GM21381 (cell line): ENCODE data around the gene H6PD.
"Not testable (repeated sequence)": the region's sequence is repeated elsewhere in the genome, so short reads cannot be mapped to it uniquely, and the experiment has no call there.

Experiments
- ATAC-seq: cut with Tn5 transposase; IDR thresholded peaks from one replicate; pipeline ENCODE4 v1.9.1; 2021; ENCODE audit warnings: mild to moderate bottlenecking, moderate library complexity; ENCODE audit not compliant: unreplicated experiment

The H6PD gene

DNA sequence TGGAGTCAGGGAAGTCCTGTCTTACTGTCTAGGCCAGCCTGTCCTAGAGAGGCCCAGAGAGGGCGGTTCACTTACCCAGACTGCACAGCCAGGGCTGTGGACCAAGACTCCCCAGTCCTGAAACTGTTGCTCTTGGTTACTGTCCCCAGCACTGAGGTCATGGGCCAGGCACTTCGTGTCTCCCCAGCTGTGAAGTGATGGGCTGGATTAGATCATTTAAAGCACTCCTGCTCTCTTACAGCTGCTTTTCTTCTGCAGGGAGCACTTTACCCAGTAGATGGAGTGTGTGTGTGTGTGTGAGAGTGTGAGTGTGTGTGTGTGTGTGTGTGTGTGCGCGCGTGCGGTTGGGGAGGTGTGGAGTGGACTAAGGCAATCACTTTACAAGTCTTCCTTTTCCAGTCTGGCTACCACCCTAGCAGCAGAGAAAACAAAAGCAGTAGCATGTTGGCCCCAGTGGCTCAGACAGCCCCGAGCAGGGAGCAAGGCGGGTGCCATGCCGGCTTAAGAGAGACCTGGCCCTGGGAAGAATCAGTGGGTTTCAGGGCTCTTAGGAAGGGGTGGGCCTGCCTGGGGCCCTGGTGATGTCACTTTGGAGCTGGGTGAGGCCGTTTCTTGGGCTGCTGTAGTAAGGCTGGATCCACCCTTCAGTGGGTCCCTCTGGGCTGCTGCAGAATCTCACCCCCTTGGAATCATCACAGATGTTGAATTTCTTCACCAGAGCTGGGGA is 60.5 kb downstream of the H6PD start:
- ATAC-seq, result no peak

- ATAC-seq, result no peak
These were observed 61.3 kb downstream of the H6PD start for GRCh38 chr1:9295884-9296283.

GRCh38 chr1:9296850-9297249 is 62.3 kb downstream of the H6PD start:
- ATAC-seq, result no peak

- no peak for ATAC-seq
These were observed 63.3 kb downstream of the H6PD start for GRCh38 chr1:9297831-9298230.

DNA sequence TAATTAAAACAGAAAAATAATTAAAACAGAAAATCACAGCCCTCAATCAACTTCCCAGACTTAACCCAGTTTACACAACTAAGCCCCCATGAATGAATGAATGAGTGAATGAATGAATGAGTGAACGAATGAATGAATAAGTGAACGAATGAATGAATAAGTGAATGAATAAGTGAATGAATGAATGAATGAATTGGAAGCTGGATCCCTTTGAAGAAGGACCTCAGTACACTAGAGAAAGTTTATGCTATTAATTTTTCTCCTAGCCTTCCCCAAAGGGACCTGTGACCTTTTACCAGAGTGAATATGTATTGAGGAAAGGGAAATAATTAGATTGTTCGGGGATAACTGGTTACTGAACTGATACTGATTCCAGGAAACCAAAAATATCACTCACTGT is 63.7 kb downstream of the H6PD start:
- ATAC-seq, result no peak

GRCh38 chr1:9299571-9300541 is 65.3 kb downstream of the H6PD start:
- ATAC-seq, result not testable (repeated sequence)

DNA sequence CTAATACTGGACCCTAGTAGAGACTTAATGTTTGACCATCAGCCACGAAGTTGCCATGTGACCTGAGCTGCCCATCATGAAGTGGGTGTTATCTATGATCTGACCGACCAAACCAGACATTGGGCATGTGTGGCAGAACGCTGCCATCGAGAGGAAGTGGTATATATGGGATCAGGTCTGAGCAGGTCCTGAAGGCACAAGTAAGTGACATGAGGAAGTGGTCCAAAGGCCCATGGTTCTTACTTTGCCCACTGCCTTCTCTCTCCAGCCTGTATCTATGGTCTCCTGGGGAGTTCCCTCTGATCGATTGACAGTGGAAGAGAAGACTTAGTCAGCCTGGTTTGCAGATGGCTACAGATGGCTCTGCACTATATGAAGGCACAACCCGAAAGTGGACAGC is 66.0 kb downstream of the H6PD start:
- no peak for ATAC-seq

DNA sequence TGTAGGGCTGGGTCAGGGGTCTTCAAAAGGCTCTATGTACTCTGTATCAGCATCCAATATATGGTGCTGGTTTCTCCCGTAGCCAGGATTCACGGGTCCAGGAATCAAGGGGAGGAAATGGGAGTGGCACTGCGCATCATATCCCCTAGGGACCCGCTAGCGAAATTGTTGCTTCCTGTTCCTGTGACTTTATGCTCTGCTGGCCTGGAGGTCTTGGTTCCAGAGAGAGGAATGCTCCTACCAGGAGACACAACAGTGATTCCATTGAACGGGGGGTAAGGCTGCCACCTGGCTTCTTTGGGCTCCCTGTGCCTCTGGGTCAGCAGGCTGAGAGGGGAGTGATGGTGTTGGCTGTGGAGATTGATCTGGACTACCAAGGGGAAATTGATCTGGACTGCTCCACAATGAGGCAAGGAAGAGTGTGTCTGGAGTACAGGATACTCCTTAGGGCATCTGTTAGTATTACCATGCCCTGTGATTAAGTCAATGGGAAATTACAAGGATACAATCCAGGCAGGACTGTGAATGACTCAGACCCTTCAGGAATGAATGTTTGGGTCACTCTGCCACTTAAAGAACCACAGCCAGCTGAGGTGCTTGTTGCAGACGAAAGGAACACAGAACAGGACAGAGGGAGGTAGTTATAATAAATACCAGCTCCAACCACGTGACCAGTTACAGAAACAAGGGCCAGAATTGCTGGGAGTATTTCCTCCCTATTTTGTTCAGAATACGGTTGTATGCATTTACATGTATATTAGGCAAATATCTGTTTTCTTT is 68.4 kb downstream of the H6PD start:
- ATAC-seq, result no peak

GRCh38 chr1:9303916-9304315 is 69.3 kb downstream of the H6PD start:
- ATAC-seq, result no peak

- no peak for ATAC-seq
These were observed 70.6 kb downstream of the H6PD start for GRCh38 chr1:9305216-9305615.

DNA sequence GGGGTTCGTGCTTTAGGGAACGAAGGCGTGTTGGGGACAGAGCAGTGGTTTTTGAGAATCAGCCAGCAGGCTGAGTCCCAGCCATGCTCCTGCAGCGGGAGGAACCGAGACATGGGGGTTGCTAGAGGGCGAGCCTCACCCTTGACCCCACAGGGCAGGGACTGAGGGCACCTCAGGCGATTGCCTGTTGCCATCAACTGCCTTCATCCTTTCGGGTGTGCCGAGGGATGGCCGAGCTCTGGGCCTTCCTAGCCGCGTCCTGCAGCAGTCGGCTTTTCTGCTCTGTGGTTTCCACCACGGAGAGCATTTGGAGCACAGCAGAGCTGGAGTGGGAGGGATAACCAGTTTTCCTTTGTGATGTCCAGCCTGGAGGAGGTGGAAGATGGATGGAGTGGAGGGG is 71.4 kb downstream of the H6PD start:
- ATAC-seq, result no peak

DNA sequence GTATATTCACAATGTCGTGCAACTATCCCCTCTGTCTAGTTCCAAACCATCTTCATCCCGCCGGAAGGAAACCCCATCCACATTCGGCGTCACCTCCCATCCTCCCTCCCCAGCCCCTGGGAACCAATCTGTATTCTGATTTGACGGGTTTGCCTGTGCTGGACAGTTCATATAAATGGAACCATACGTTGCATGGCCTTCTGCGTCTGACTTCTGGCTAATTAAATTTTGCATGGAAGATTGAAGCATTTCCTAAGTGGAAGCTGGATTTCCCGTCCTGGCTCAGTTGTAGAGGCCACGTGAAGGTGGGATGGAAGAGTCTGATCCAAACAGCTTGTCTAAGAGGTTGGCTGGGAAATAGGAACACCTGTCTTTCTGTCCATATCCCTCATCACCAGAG is 72.7 kb downstream of the H6PD start:
- ATAC-seq, result no peak

- no peak for ATAC-seq
These were observed 73.7 kb downstream of the H6PD start for GRCh38 chr1:9308236-9308785.

- no peak for ATAC-seq
These were observed 74.5 kb downstream of the H6PD start for GRCh38 chr1:9309080-9309479.

- ATAC-seq, result no peak
These were observed 75.4 kb downstream of the H6PD start for GRCh38 chr1:9309991-9310390.

- no peak for ATAC-seq
These were observed 76.5 kb downstream of the H6PD start for GRCh38 chr1:9311029-9311428.

GRCh38 chr1:9311479-9311878 is 76.9 kb downstream of the H6PD start:
- no peak for ATAC-seq

- no peak for ATAC-seq
These were observed 77.7 kb downstream of the H6PD start for GRCh38 chr1:9312168-9312720.

- no peak for ATAC-seq
These were observed 79.0 kb downstream of the H6PD start for GRCh38 chr1:9313576-9313975.

DNA sequence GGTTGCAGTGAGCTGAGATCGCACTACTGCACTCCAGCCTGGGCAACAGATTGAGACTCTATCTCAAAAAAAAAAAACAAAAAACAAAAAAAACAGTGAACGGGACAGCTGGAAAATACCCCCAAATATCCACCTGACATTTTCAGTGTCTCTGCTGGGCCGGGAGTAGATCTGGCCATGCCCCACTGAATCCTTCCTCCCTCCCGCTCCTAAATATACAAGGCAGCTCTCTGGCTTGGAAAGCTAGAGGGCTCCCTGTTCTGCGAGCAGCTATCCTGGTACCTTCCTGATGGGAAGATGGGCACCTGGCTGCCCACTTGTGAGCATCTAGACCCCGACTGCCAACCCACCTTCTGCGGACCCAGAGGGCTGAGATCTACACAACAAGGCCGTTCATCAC is 79.5 kb downstream of the H6PD start:
- no peak for ATAC-seq
